BLaER1 treated with 17β-estradiol and CSF1 and Interleukin-3, amounts not matched to agents 10 nM and 100 nM (cell line): ENCODE measurements around the gene NOTCH1.
"Not testable (repeated sequence)": the region's sequence is repeated elsewhere in the genome, so short reads cannot be mapped to it uniquely, and the experiment has no call there.

Experiments
- H3K27ac ChIP-seq, 11 experiments: shearing (Covaris generic); formaldehyde crosslinking; 2 replicates each; pipeline ENCODE4 v1.8.1; 2022
- H3K27me3 ChIP-seq, 11 experiments: shearing (Covaris generic); formaldehyde crosslinking; 2 replicates each; pipeline ENCODE4 v1.8.1; 2022
- H3K36me3 ChIP-seq, 11 experiments: shearing (Covaris generic); formaldehyde crosslinking; 2 replicates each; pipeline ENCODE4 v1.8.1; 2022
- H3K4me1 ChIP-seq, 10 experiments: shearing (Covaris generic); formaldehyde crosslinking; 2 replicates each; pipeline ENCODE4 v1.8.1; 2022
- H3K4me2 ChIP-seq, 11 experiments: shearing (Covaris generic); formaldehyde crosslinking; 2 replicates each; pipeline ENCODE4 v1.8.1; 2022
- H3K4me3 ChIP-seq, 10 experiments: shearing (Covaris generic); formaldehyde crosslinking; 2 replicates each; pipeline ENCODE4 v1.8.1; 2022
- H3K9ac ChIP-seq, 11 experiments: shearing (Covaris generic); formaldehyde crosslinking; 2 replicates each; pipeline ENCODE4 v1.8.1; 2022
- H3K9me3 ChIP-seq, 11 experiments: shearing (Covaris generic); formaldehyde crosslinking; replicated peaks in 1 of 11; 2 replicates each; pipeline ENCODE4 v1.8.1; 2022
- H4K20me1 ChIP-seq, 11 experiments: shearing (Covaris generic); formaldehyde crosslinking; 2 replicates each; pipeline ENCODE4 v1.8.1; 2022
- Cebpa-rat ChIP-seq, 11 experiments: shearing (Covaris generic); IDR thresholded peaks; 2 replicates each; pipeline ENCODE4 v1.8.1; 2022

The NOTCH1 gene

DNA sequence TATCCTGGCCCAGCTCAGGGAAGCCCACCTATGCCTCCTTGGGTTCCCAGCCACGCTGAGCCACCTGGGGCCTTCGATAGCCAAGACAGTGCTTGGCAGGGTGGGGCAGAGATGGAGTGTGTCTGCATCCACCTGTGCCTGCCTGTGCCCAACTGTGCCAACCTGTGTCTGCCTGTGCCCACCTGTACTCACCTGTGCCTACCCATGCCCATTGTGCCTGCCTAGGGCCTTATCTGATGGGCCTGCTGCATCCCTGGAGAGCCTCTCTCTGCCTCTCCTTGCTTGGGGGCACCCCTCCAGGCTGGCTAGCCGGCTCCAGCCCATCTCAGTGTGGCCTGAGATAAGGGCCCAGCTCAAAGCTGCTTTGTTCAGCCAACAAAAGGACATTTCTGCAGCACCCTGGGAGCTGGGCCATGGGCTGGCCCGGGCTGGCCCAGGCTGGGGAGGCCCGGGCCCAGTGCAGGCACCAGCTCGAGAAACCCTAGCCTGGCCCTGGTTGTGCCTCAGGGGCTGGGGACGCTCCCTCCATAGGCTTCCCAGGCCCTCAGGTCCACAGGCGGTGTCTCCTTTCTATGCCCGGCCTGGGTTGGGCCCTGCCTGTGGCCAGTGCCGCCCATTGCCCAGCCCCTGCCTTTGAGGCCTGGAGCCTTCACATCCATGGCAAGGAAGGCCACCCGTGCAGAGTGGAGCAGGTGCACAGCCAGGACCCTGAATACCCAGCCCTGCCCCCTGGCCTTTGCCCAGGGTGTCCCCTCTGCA, 37.3 kb upstream of the NOTCH1 start:
- Histone ChIP-seq H3K9me3 (peaks cover 0 to 8% (median 0%) of the 10 kb centered on the region in 11 experiments; a peak in 7 of 22 replicates), H3K27me3 (peaks cover 0 to 45% (median 0%) of the 10 kb centered on the region in 11 experiments; a peak in 7 of 22 replicates), H3K27ac (no peak overlapping the region), H3K4me2 (peak overlapping the region in 9 of 11 experiments; percentile 77 to 99 (median 98); a peak in 16 of 22 replicates), H3K36me3 (no peaks in the 10 kb centered on the region), H3K9ac (peak overlapping the region in 4 of 11 experiments; percentile 18 to 68 (median 54); a peak in 2 of 22 replicates), H3K4me3 (no peak overlapping the region), H3K4me1 (peaks cover 59 to 89% (median 76%) of the 10 kb centered on the region in 10 experiments), H4K20me1 (peaks cover 0 to 44% (median 14%) of the 10 kb centered on the region in 11 experiments; a peak in 10 of 22 replicates)
- TF ChIP-seq Cebpa-rat (IDR thresholded peaks at IDR 0.05): no peak

DNA sequence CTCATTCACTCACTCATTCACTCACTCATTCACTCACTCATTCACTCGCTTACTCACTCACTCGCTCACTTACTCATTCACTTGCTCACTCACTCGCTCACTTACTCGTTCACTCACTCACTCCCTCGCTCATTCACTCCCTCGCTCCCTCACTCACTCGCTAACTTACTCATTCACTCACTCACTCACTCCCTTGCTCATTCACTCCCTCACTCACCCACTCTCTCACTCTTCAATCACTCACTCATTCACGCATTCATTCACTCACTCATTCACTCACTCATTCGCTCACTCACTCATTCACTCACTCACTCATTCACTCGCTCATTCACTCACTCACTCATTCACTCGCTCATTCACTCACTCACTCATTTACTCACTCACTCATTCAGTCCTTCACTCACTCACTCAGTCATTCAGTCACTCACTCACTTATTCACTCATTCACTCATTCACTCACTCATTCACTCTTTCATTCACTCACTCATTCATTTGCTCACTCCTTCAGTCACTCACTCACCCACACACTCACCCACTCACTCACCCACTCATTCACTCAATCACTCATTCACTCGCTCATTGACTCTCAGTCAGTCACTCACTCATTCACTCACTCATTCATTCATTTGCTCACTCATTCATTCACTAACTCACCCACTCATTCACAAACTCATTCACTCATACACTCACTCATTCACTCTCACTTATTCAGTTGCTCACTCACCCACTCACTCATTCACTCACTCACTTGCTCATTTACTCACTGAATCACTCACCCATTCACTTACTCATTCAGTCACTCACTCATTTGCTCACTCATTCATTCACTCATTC, 36.0 kb upstream of the NOTCH1 start:
- peaks cover 0 to 8% (median 0%) of the 10 kb centered on the region in 11 experiments; a peak in 7 of 22 replicates for H3K9me3 ChIP-seq
- no peak overlapping the region for H3K27ac ChIP-seq
- peak overlapping the region in 1 of 11 experiments; percentile 98; a peak in 2 of 22 replicates for H3K4me2 ChIP-seq
- H3K27me3 ChIP-seq: peaks cover 0 to 49% (median 0%) of the 10 kb centered on the region in 11 experiments; a peak in 7 of 22 replicates
- H3K4me1 ChIP-seq: peaks cover 54 to 89% (median 75%) of the 10 kb centered on the region in 10 experiments
- peaks cover 0 to 38% (median 14%) of the 10 kb centered on the region in 11 experiments; a peak in 9 of 22 replicates for H4K20me1 ChIP-seq
- H3K4me3 ChIP-seq: no peak overlapping the region
- TF ChIP-seq Cebpa-rat (IDR thresholded peaks at IDR 0.05): no peak
- no peak overlapping the region for H3K9ac ChIP-seq
- no peaks in the 10 kb centered on the region for H3K36me3 ChIP-seq

DNA sequence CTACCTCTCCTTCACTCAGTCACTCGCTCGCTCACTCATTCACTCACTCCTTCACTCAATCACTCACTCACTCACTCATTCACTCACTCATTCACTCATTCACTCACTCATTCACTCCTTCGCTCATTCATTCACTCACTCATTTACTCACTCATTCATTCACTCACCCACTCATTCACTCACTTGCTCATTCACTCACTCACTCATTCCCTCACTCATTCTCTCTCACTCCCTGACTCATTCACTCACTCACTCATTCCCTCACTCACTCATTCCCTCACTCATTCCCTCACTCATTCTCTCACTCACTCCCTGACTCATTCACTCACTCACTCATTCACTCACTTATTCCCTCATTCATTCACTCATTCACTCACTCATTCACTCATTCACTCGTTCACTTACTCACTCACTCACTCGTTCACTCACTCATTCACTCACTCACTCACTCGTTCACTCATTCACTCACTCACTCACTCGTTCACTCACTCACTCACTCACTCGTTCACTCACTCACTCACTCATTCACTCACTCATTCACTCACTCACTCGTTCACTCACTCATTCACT, 33.9 kb upstream of the NOTCH1 start:
- not testable (repeated sequence) for H3K4me3 ChIP-seq, H3K9me3 ChIP-seq, H3K36me3 ChIP-seq, H3K9ac ChIP-seq, H3K27ac ChIP-seq
- peaks cover 0 to 31% (median 0%) of the 10 kb centered on the region in 11 experiments; a peak in 7 of 22 replicates for H3K27me3 ChIP-seq
- H3K4me2 ChIP-seq: peak overlapping the region; percentile 60 to 93 (median 87)
- H3K4me1 ChIP-seq: peaks cover 47 to 85% (median 70%) of the 10 kb centered on the region in 10 experiments
- peaks cover 0 to 26% (median 5%) of the 10 kb centered on the region in 11 experiments; a peak in 9 of 22 replicates for H4K20me1 ChIP-seq

DNA sequence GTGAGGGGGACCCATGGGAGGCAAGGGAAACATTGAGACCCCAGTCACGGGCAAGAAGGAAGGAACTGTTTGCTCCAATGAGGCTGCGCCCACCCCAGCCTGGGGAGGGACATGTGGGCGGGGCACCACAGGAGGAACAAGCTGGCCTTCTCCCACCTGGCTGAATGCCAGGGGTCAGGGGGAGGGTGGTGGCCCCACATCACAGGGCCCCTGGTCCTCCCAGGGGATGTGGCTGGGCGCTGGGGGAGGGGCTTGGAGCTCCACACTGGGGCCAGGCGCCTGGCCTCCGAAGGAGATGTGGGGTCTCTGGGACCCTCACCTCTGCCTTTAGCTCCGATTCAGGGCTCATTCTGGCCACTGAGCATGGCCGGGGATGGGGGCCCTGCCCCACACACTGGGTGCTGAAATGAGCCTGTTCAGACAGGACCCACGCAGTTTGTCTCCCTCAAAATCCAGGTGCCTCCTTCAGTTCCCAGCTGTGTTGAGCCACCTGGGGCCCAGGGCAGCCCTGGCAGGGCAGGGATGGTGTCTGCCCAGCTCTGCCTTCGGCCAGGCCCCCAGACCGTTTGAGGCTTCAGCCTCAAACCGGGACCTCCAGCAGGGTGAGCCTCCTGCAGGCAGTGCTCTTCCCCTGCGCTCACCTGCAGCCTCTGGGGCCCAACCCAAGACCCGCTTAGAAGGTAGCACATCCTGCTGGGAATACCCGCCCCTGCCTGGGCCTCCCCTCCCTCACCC, 33.2 kb upstream of the NOTCH1 start:
- peak overlapping the region in 2 of 10 experiments; percentile 4 to 22; a peak in 2 of 20 replicates for H3K4me3 ChIP-seq
- no peaks in the 10 kb centered on the region for H3K36me3 ChIP-seq
- peaks cover 0 to 20% (median 0%) of the 10 kb centered on the region in 11 experiments; a peak in 6 of 22 replicates for H4K20me1 ChIP-seq
- 0 out of 22 replicates have a peak overlapping the region, but pooled peaks of 1 of the 11 experiments have one; percentile 6 for H3K27ac ChIP-seq
- peak overlapping the region in 1 of 11 experiments; percentile 30; a peak in 1 of 22 replicates for H3K9ac ChIP-seq
- H3K4me2 ChIP-seq: peak overlapping the region; percentile 60 to 93 (median 87)
- H3K4me1 ChIP-seq: peaks cover 40 to 80% (median 66%) of the 10 kb centered on the region in 10 experiments
- H3K27me3 ChIP-seq: peaks cover 0 to 24% (median 0%) of the 10 kb centered on the region in 11 experiments; a peak in 7 of 22 replicates
- peaks cover 0 to 8% (median 0%) of the 10 kb centered on the region in 11 experiments; a peak in 7 of 22 replicates for H3K9me3 ChIP-seq
- TF ChIP-seq Cebpa-rat (IDR thresholded peaks at IDR 0.05): no peak

DNA sequence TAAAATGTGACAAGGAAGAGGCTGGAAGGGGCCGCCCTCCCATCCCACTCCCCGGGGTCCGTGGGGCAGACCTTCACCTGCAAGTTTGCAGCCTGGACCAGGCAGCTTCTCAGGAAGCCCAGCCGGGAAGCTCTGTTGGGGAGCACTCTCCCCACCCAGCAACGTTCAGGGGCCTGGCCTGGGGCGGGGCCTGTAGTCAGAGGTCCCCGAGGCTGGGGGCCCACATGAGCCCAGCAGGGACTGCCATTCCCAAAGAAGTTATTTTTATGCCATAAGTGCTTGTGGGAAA, 32.7 kb upstream of the NOTCH1 start:
- Histone ChIP-seq H4K20me1 (peaks cover 0 to 15% (median 0%) of the 10 kb centered on the region in 11 experiments; a peak in 6 of 22 replicates), H3K4me3 (no peak overlapping the region), H3K4me2 (peak overlapping the region; percentile 60 to 93 (median 87)), H3K27me3 (peaks cover 0 to 20% (median 0%) of the 10 kb centered on the region in 11 experiments; a peak in 5 of 22 replicates), H3K9me3 (peaks cover 0 to 8% (median 0%) of the 10 kb centered on the region in 11 experiments; a peak in 7 of 22 replicates), H3K36me3 (no peaks in the 10 kb centered on the region), H3K9ac (peak overlapping the region in 2 of 11 experiments; percentile 15 to 30; a peak in 1 of 22 replicates), H3K4me1 (peaks cover 39 to 75% (median 61%) of the 10 kb centered on the region in 10 experiments), H3K27ac (no peak overlapping the region; a peak in 2 of 22 replicates)
- TF ChIP-seq Cebpa-rat (IDR thresholded peaks at IDR 0.05): no peak

DNA sequence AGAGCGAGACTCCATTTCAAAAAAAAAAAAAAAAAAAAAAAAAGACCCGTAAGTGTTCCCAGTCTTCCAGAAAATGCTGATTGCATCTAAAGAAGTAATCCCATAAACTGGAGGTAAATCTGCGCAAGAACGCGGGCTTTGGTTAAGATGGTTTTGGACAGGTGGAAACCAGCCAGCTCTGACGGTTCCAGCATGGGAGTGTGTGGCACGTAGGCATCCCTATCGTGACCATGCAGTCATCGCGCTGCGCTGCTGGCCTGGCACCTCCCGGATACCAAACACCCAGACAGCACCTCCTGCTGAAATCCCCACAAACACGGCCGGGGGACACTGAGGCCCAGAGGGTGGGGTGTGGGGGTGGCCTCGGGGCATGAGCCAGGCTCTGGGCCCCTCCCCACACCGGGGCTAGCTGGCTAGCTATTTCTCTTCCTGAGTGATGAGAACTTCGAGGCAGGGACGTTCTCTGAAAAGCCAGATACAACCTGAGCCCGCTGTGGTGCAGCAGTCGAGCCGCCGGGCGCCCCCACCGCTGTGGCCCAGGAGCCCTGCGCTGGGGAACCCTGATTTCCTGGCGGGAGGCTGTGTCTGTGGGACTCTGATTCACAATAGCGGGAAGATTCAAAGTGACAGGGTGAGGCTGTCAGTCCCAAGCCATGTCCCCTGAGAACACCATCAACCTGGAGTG, 32.2 kb upstream of the NOTCH1 start:
- H3K4me2 ChIP-seq: peak overlapping the region; percentile 60 to 93 (median 87)
- no peak overlapping the region; a peak in 2 of 22 replicates for H3K27ac ChIP-seq
- H3K9ac ChIP-seq: peak overlapping the region in 2 of 11 experiments; percentile 15 to 30; a peak in 2 of 22 replicates

DNA sequence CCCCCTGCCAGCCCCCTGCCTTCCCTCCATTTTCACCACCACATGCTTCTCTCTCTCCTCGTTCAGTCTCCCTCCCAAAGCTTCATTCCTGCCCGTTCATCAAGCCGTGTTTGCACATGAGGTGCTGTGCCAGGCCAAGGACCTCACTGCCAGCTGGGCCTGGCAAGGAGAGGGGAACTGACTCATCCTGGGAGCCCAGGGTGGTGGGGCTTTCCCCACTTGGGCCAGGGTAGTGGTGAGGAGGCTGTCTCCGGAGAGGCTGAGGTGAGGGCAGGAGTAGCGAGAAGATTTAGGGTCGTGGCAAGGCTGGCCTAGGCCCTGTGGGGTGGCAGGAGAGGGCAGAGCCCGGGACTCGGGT, 30.4 kb upstream of the NOTCH1 start:
- Histone ChIP-seq H3K27ac (peak overlapping the region in 4 of 11 experiments; percentile 32 to 61 (median 40); a peak in 8 of 22 replicates), H4K20me1 (peaks cover 0 to 15% (median 0%) of the 10 kb centered on the region in 11 experiments; a peak in 5 of 22 replicates), H3K9me3 (no peaks in the 10 kb centered on the region; a peak in 2 of 22 replicates), H3K4me1 (peaks cover 42 to 69% (median 59%) of the 10 kb centered on the region in 10 experiments), H3K4me2 (peak overlapping the region; percentile 47 to 94 (median 83)), H3K36me3 (no peaks in the 10 kb centered on the region), H3K4me3 (peak overlapping the region in 1 of 10 experiments; percentile 40; a peak in 2 of 20 replicates), H3K27me3 (peaks cover 0 to 20% (median 0%) of the 10 kb centered on the region in 11 experiments; a peak in 4 of 22 replicates), H3K9ac (peak overlapping the region in 3 of 11 experiments; percentile 32 to 40 (median 37); a peak in 5 of 22 replicates)
- no peak for TF ChIP-seq Cebpa-rat (IDR thresholded peaks at IDR 0.05)

More for the DNA sequence above, 32.2 kb upstream of the NOTCH1 start:
- no peaks in the 10 kb centered on the region for H3K36me3 ChIP-seq
- H3K27me3 ChIP-seq: peaks cover 0 to 20% (median 0%) of the 10 kb centered on the region in 11 experiments; a peak in 4 of 22 replicates
- H4K20me1 ChIP-seq: peaks cover 0 to 15% (median 0%) of the 10 kb centered on the region in 11 experiments; a peak in 5 of 22 replicates
- H3K9me3 ChIP-seq: peaks cover 0 to 8% (median 0%) of the 10 kb centered on the region in 11 experiments; a peak in 7 of 22 replicates
- H3K4me1 ChIP-seq: peaks cover 39 to 71% (median 56%) of the 10 kb centered on the region in 10 experiments
- no peak for TF ChIP-seq Cebpa-rat (IDR thresholded peaks at IDR 0.05)
- no peak overlapping the region for H3K4me3 ChIP-seq
